K562 (cell line): ENCODE measurements around the gene LRPAP1. TPM values are rescaled to one million over a fixed set of nuclear protein-coding genes. Genes with fewer than 3 reads are reported as not detected.

Source experiments
- ELF2 ChIP-seq: fragments of 250-450 bp; sonication (Bioruptor Pico); IDR thresholded peaks from 2 replicates; pipeline ENCODE4 v1.5.0; 2021; ENCODE audit warnings: mild to moderate bottlenecking
- EWSR1 ChIP-seq: fragments of 450-650 bp; IDR thresholded peaks from 2 replicates; pipeline ENCODE4 v1.6.1; 2018; ENCODE audit warnings: borderline replicate concordance, mild to moderate bottlenecking, low read depth, moderate library complexity; ENCODE audit not compliant: partially characterized antibody
- HDAC3 ChIP-seq: fragments of 450-650 bp; IDR thresholded peaks from 2 replicates; pipeline ENCODE4 v1.6.1; 2018; ENCODE audit warnings: borderline replicate concordance, mild to moderate bottlenecking, moderate library complexity; ENCODE audit not compliant: partially characterized antibody
- WHSC1 ChIP-seq: IDR thresholded peaks from one replicate; pipeline ENCODE4 v1.6.1; 2012; ENCODE audit warnings: low read length, control low read depth, inconsistent platforms
- ZBTB7A ChIP-seq: IDR thresholded peaks from 2 replicates; pipeline ENCODE4 v1.6.1; 2011; ENCODE audit warnings: low read depth, mild to moderate bottlenecking, low read length, moderate library complexity, borderline replicate concordance; ENCODE audit not compliant: control insufficient read depth
- ZNF764 ChIP-seq: fragments of 250-450 bp; sonication (Bioruptor Pico); IDR thresholded peaks from 2 replicates; pipeline ENCODE4 v1.4.0; 2020; ENCODE audit warnings: low read depth, mild to moderate bottlenecking, moderate library complexity
- polyA plus RNA-seq, 8 experiments: library from polyadenylated mRNA; depleted of rRNA in 4 of 8; stranded (reverse) in 5 of 8; unstranded in 3 of 8; fragments of >200 nt; fragmentation: Nextera tagmentation in 2 of 8; fragmentation: Illumina TruSeq in 1 of 8; extraction: Ambion mirVana in 2 of 8; extraction: Trizol in 1 of 8; gene quantifications; 2 replicates each; pipeline versions ENCODE4 v1.2.1 to v1.2.3, GENCODE V29; 2011 to 2014; ENCODE audit warnings: inconsistent platforms in 1 of 8, missing spikeins in 1 of 8
- total RNA-seq, 7 experiments: library from RNA; depleted of rRNA in 6 of 7; stranded (reverse); fragments of >200 nt in 6 of 7; fragmentation: Illumina TruSeq in 2 of 7; extraction: Trizol in 2 of 7; gene quantifications; 2 replicates each; pipeline versions ENCODE4 v1.2.1 to v1.2.3, GENCODE V29; 2011 to 2021; ENCODE audit warnings: low replicate concordance in 1 of 7
- TF ChIP-seq, protein P1 (sequence below): fragments of 450-650 bp; IDR thresholded peaks from 2 replicates; pipeline ENCODE4 v1.6.1; 2016; ENCODE audit warnings: mild to moderate bottlenecking, moderate library complexity
- TF ChIP-seq, protein P2 (sequence below): fragments of 250-450 bp; sonication (Bioruptor Pico); IDR thresholded peaks from 2 replicates; pipeline ENCODE4 v1.8.0; 2021; ENCODE audit warnings: moderate library complexity, mild to moderate bottlenecking, inconsistent platforms
- TF ChIP-seq, protein P3 (sequence below): fragments of 250-450 bp; sonication (Bioruptor Pico); IDR thresholded peaks from 2 replicates; pipeline ENCODE4 v1.4.0; 2020; ENCODE audit warnings: mild to moderate bottlenecking, moderate library complexity
- TF ChIP-seq, protein P4 (sequence below): fragments of 250-450 bp; sonication (Bioruptor Pico); IDR thresholded peaks from 2 replicates; pipeline ENCODE4 v1.5.0; 2021

Gene LRPAP1
- total and polyA plus RNA-seq, 9 of the 15 experiments (the other 6 are each of a cell fraction or from before 2014, with no cell fraction given) = 1.1 to 75.5 (median 41.8) TPM

DNA sequence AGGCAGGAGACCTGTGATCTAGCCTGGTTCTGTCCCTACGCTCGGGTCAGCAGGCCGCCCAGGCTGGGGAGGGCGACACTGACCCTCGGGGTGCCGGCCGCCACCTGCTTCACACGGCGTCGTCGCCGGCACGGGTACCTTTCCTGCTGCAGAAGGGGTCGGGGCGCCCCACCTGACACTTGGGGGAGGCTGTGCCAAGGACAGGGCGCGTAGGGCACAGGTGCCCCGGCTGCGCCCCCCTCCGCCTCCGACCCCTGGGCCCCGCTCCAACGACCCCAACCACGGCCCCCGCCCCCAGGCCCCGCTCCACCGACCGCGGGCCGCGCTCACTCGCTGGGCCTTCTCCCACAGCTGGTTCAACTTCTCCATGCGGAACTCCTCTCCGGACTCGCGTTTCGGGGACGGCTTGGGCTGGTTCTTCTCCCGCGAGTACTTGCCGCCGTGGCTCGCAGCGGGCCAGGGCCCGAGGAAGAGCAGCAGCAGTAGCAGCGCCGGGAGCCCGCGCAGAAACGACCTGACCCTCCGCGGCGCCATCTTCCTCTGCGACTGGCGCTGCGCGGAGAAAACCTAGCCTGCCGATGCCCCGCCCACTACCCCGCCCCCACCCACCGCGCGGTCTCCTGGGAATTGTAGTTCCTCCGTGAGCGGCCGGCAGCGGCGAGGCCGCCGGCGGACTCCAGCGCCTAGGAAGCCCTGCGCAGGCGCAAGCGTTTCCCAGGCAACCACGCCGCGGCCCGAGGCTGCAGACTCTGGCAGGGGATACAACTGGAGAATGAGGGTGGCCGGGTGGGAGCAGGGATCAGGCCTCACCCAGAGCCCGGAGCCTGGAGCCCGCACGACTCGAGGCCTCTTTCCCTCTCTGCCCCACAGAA is at the start of gene LRPAP1 (continued):
- TF ChIP-seq, protein P1, sequence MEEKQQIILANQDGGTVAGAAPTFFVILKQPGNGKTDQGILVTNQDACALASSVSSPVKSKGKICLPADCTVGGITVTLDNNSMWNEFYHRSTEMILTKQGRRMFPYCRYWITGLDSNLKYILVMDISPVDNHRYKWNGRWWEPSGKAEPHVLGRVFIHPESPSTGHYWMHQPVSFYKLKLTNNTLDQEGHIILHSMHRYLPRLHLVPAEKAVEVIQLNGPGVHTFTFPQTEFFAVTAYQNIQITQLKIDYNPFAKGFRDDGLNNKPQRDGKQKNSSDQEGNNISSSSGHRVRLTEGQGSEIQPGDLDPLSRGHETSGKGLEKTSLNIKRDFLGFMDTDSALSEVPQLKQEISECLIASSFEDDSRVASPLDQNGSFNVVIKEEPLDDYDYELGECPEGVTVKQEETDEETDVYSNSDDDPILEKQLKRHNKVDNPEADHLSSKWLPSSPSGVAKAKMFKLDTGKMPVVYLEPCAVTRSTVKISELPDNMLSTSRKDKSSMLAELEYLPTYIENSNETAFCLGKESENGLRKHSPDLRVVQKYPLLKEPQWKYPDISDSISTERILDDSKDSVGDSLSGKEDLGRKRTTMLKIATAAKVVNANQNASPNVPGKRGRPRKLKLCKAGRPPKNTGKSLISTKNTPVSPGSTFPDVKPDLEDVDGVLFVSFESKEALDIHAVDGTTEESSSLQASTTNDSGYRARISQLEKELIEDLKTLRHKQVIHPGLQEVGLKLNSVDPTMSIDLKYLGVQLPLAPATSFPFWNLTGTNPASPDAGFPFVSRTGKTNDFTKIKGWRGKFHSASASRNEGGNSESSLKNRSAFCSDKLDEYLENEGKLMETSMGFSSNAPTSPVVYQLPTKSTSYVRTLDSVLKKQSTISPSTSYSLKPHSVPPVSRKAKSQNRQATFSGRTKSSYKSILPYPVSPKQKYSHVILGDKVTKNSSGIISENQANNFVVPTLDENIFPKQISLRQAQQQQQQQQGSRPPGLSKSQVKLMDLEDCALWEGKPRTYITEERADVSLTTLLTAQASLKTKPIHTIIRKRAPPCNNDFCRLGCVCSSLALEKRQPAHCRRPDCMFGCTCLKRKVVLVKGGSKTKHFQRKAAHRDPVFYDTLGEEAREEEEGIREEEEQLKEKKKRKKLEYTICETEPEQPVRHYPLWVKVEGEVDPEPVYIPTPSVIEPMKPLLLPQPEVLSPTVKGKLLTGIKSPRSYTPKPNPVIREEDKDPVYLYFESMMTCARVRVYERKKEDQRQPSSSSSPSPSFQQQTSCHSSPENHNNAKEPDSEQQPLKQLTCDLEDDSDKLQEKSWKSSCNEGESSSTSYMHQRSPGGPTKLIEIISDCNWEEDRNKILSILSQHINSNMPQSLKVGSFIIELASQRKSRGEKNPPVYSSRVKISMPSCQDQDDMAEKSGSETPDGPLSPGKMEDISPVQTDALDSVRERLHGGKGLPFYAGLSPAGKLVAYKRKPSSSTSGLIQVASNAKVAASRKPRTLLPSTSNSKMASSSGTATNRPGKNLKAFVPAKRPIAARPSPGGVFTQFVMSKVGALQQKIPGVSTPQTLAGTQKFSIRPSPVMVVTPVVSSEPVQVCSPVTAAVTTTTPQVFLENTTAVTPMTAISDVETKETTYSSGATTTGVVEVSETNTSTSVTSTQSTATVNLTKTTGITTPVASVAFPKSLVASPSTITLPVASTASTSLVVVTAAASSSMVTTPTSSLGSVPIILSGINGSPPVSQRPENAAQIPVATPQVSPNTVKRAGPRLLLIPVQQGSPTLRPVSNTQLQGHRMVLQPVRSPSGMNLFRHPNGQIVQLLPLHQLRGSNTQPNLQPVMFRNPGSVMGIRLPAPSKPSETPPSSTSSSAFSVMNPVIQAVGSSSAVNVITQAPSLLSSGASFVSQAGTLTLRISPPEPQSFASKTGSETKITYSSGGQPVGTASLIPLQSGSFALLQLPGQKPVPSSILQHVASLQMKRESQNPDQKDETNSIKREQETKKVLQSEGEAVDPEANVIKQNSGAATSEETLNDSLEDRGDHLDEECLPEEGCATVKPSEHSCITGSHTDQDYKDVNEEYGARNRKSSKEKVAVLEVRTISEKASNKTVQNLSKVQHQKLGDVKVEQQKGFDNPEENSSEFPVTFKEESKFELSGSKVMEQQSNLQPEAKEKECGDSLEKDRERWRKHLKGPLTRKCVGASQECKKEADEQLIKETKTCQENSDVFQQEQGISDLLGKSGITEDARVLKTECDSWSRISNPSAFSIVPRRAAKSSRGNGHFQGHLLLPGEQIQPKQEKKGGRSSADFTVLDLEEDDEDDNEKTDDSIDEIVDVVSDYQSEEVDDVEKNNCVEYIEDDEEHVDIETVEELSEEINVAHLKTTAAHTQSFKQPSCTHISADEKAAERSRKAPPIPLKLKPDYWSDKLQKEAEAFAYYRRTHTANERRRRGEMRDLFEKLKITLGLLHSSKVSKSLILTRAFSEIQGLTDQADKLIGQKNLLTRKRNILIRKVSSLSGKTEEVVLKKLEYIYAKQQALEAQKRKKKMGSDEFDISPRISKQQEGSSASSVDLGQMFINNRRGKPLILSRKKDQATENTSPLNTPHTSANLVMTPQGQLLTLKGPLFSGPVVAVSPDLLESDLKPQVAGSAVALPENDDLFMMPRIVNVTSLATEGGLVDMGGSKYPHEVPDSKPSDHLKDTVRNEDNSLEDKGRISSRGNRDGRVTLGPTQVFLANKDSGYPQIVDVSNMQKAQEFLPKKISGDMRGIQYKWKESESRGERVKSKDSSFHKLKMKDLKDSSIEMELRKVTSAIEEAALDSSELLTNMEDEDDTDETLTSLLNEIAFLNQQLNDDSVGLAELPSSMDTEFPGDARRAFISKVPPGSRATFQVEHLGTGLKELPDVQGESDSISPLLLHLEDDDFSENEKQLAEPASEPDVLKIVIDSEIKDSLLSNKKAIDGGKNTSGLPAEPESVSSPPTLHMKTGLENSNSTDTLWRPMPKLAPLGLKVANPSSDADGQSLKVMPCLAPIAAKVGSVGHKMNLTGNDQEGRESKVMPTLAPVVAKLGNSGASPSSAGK = peak; percentile 78
- TF ChIP-seq ZNF764 (CRISPR knock-in tag) (no peak), ELF2 (CRISPR knock-in tag) (no peak), HDAC3 (no peak), ZBTB7A (0 out of 2 replicates have a peak, but pooled peaks have one; percentile 41), WHSC1 (no peak), EWSR1 (no peak)
- TF ChIP-seq, protein P2, sequence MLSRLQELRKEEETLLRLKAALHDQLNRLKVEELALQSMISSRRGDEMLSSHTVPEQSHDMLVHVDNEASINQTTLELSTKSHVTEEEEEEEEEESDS (CRISPR knock-in tag) = no peak
- TF ChIP-seq, protein P3, sequence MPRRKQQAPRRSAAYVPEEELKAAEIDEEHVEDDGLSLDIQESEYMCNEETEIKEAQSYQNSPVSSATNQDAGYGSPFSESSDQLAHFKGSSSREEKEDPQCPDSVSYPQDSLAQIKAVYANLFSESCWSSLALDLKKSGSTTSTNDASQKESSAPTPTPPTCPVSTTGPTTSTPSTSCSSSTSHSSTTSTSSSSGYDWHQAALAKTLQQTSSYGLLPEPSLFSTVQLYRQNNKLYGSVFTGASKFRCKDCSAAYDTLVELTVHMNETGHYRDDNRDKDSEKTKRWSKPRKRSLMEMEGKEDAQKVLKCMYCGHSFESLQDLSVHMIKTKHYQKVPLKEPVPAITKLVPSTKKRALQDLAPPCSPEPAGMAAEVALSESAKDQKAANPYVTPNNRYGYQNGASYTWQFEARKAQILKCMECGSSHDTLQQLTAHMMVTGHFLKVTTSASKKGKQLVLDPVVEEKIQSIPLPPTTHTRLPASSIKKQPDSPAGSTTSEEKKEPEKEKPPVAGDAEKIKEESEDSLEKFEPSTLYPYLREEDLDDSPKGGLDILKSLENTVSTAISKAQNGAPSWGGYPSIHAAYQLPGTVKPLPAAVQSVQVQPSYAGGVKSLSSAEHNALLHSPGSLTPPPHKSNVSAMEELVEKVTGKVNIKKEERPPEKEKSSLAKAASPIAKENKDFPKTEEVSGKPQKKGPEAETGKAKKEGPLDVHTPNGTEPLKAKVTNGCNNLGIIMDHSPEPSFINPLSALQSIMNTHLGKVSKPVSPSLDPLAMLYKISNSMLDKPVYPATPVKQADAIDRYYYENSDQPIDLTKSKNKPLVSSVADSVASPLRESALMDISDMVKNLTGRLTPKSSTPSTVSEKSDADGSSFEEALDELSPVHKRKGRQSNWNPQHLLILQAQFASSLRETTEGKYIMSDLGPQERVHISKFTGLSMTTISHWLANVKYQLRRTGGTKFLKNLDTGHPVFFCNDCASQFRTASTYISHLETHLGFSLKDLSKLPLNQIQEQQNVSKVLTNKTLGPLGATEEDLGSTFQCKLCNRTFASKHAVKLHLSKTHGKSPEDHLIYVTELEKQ (CRISPR knock-in tag) = no peak
- TF ChIP-seq, protein P4, sequence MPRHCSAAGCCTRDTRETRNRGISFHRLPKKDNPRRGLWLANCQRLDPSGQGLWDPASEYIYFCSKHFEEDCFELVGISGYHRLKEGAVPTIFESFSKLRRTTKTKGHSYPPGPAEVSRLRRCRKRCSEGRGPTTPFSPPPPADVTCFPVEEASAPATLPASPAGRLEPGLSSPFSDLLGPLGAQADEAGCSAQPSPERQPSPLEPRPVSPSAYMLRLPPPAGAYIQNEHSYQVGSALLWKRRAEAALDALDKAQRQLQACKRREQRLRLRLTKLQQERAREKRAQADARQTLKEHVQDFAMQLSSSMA (CRISPR knock-in tag) = no peak
